Right lobe of liver (tissue), 4 donors: ENCODE measurements around the gene LMLN.

ENCODE experiments used
- CTCF ChIP-seq, 4 donors: fragments of 200-600 bp in 3 of 4; fragments of 450-650 bp in 1 of 4; IDR thresholded peaks; one replicate each; pipeline versions ENCODE4 v1.5.1 to v1.8.0; 2016 to 2022; ENCODE audit warnings: antibody characterized with exemption in 4 of 4, mild to moderate bottlenecking in 2 of 4
- POLR2A ChIP-seq: fragments of 450-650 bp; IDR thresholded peaks from one replicate; pipeline ENCODE4 v1.6.1; 2017; ENCODE audit warnings: antibody characterized with exemption, mild to moderate bottlenecking
- donor health status: DM: no; HTN: no; CAD: no.
- donor health status: DM: no; HTN: no; CAD: no.
- donor health status: DM: no; HTN: yes; CAD: no.

GRCh38 chr3:197950677-197951061 is 9.3 kb upstream of the LMLN start:
- TF ChIP-seq CTCF (IDR thresholded peaks at IDR 0.05), result no peak
- TF ChIP-seq POLR2A, result no peak
